HG03378 (cell line): ENCODE data around the gene ESAM.

Experiments
- ATAC-seq: cut with Tn5 transposase; IDR thresholded peaks from one replicate; pipeline ENCODE4 v1.9.1; 2021; ENCODE audit warnings: mild to moderate bottlenecking, moderate library complexity; ENCODE audit not compliant: unreplicated experiment

The ESAM gene

GRCh38 chr11:124753624-124754023 is 8.5 kb downstream of the ESAM start:
- no peak for ATAC-seq

GRCh38 chr11:124753205-124753604 is 8.9 kb downstream of the ESAM start:
- no peak for ATAC-seq

GRCh38 chr11:124752471-124753102 is 9.5 kb downstream of the ESAM start:
- ATAC-seq = no peak

- ATAC-seq = no peak
These were observed 10.2 kb downstream of the ESAM start, which contains the start of gene VSIG2 for GRCh38 chr11:124751741-124752470. VSIG2 (minus strand) TSS chr11:124752255; CDS start chr11:124752137, 118 bp downstream.

GRCh38 chr11:124751391-124751740 is 10.7 kb downstream of the ESAM start:
- ATAC-seq = no peak

- no peak for ATAC-seq
These were observed 12.2 kb downstream of the ESAM start for GRCh38 chr11:124749912-124750311.

- no peak for ATAC-seq
These were observed 13.4 kb downstream of the ESAM start for GRCh38 chr11:124748481-124749343.

- no peak for ATAC-seq
These were observed 14.0 kb downstream of the ESAM start for GRCh38 chr11:124748100-124748418.

GRCh38 chr11:124747406-124748099 is 14.5 kb downstream of the ESAM start:
- ATAC-seq = no peak

GRCh38 chr11:124746621-124747243 is 15.4 kb downstream of the ESAM start:
- ATAC-seq = peak; percentile 83

GRCh38 chr11:124745835-124746620 is 16.1 kb downstream of the ESAM start:
- ATAC-seq = no peak

- ATAC-seq = no peak
These were observed 16.7 kb downstream of the ESAM start for GRCh38 chr11:124745270-124745834.

- ATAC-seq = no peak
These were observed 19.0 kb downstream of the ESAM start for GRCh38 chr11:124743050-124743449.

- ATAC-seq = no peak
These were observed 19.5 kb downstream of the ESAM start for GRCh38 chr11:124742555-124742954.

- ATAC-seq = peak; percentile 53
These were observed 21.7 kb downstream of the ESAM start for GRCh38 chr11:124740277-124740882.

- ATAC-seq = peak; percentile 77
These were observed 22.4 kb downstream of the ESAM start, which contains the start of gene NRGN for GRCh38 chr11:124739479-124740276. NRGN (plus strand) TSS chr11:124739942; CDS start chr11:124740085, 143 bp downstream.

- no peak for ATAC-seq
These were observed 23.2 kb downstream of the ESAM start for GRCh38 chr11:124738713-124739478.
